GM18502 (cell line): ENCODE results near the gene MED29.

ENCODE experiments used
- ATAC-seq: cut with Tn5 transposase; IDR thresholded peaks from one replicate; pipeline ENCODE4 v1.9.1; 2021; ENCODE audit warnings: mild to moderate bottlenecking; ENCODE audit not compliant: unreplicated experiment, poor library complexity

Gene MED29

DNA sequence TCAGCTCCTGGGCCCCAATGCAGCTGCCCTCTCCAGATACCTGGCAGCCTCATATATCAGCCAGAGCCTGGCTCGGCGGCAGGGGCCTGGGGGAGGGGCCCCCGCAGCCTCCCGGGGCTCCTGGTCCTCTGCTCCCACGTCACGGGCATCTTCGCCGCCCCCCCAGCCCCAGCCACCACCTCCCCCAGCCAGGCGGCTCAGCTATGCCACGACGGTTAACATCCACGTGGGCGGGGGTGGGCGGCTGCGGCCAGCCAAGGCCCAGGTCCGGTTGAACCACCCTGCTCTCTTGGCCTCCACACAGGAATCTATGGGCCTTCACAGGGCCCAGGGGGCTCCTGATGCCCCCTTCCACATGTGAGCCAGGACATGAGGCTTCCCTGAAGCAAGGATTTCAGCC lies 33.8 kb downstream of the MED29 start:
- ATAC-seq = no peak

DNA sequence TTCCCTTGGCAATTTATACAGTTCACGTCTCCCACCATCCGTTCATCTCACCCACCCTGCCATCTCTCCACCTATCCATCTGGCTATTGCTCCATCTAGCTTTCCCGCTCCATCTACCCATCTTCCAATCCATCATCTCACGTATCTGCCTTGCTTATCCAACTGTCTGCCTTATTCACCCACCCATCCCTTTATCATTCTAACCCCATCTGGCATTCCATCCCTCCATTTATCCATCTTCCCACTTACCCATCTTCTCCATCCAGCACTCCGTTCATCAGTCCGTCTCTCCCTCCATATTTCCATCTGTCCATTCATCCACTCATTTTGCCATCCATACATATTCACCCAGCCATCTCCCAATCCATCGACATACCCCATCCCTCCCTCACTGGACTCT lies 34.6 kb downstream of the MED29 start:
- ATAC-seq = no peak

DNA sequence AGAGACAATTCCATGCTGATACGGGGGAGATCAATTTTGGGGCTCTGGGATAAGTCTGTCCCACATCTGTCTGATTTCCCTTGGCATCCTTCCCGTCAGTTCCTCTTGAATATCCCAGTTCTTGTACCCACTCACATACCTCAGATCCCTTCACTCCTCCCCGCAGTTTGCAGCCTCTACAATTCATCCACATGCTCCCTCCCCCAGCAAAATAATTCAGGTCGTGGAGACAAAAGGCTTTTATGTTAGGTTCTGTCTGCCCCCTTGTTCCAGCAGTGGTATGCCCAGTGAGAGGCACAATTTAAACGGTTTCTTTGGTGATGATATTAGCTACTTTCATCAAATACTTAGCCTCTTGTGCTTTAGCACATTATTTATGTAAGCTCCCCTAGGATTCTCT lies 35.0 kb downstream of the MED29 start:
- ATAC-seq = no peak

DNA sequence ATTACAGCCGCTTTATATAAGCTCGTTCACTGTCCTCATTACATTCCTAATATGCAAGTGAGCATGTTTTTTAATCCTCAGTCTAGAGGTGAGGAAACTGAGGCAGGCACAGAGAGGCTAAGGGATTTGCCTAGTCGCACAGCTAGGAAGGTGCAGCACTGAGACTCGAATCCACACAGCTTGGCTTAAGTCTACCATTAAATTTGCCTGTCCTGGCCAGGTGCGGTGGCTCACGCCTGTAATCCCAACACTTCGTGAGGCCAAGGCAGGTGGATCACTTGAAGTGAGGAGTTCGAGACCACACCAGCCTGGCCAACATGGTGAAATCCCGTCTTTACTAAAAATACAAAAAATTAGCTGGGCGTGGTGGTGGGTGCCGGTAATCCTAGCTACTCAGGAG lies 36.5 kb downstream of the MED29 start:
- ATAC-seq = no peak

DNA sequence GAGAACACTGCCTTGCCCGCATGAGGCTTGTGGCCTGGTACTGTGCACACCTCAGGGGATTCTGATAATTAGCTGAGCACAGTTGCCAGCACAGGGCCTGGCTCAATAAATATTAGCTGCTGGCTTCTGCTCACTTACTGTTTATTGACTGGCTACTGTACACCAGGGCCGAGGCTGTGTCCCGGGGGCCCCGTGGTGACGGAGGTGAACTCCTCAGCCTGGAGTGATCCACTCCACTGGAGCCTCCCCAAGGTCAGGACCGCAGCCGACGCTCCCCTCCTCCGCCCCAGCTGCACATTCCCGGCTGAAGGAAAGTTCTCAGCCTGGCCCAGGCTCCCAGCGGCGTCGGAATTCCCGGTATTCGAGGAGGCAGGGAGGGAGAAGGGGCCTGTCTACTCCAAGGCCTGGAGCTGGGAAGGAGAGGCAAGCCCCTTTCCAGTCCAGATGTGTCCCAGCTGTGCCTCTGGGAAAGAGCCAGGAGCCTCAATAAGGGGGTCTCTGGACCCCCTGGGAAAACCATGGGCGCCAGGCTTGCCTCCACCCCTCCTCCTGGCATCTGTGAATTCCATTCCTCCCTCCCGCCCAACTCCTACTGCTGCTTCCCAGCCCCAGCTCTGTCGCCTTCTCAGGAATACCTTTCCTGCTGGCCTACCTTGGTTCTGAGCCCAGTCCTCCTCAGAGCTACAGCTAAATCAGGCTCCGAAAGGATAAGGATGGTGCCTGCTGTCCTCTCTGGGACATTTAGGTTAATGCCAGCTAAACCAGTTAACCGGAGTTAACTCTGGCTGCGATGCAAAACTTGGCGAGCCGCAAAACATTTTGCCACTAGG lies 37.3 kb downstream of the MED29 start:
- ATAC-seq = no peak

DNA sequence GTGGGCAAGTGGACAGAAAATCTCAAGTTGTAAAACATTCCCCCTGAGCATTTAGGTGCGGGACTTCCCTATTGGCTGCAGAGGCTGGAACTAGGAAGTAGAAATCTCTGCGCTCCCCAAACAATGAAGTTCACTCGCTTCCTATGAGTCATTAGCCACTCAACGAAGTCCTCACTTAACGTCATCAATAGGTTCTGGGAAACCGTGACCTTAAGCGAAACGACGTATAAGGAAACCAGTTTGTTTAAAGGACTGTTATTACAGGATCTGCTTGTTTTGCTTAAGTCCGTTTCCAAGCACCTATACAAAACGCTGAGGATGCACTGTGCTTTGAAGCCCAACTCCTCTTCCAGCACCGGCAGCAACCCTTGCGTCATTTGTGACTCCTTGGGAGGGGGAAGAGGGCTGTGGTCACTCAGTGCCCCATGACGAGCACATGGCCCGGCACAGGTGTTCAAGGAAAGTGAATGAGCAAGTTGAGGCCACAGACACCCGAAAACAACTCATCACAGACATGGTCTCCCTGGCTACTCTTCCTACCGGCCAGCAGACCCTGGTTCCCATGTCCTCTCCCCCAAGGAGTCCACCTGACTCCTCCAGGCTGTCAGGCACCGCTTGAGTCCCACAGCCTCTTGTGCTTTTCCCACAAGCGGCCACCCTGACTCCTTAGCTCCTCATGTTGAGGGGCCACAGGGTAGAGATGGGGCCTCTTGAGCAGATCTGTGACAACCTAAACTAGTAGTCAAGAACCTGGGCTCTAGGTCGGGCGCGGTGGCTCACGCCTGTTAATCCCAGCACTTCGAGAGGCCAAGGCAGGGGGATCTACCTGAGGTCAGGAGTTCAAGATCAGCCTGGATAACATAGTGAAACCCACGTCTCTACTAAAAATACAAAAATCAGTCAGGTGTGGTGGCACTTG lies 39.8 kb downstream of the MED29 start:
- no peak for ATAC-seq

DNA sequence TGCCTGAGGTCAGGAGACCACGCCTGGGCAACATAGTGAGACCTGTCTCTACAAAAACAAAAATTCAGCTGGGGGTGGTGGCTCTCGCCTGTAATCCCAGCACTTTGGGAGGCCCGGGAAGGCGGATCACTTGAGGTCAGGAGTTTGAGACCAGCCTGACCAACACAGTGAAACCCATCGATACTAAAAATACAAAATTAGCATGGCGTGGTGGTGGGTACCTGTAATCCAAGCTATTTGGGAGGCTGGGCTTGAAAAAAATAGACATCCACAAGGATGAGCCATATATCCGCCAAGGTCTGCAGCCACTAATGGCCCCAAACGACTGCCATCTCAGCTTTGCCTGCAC lies 41.5 kb downstream of the MED29 start:
- ATAC-seq = no peak

DNA sequence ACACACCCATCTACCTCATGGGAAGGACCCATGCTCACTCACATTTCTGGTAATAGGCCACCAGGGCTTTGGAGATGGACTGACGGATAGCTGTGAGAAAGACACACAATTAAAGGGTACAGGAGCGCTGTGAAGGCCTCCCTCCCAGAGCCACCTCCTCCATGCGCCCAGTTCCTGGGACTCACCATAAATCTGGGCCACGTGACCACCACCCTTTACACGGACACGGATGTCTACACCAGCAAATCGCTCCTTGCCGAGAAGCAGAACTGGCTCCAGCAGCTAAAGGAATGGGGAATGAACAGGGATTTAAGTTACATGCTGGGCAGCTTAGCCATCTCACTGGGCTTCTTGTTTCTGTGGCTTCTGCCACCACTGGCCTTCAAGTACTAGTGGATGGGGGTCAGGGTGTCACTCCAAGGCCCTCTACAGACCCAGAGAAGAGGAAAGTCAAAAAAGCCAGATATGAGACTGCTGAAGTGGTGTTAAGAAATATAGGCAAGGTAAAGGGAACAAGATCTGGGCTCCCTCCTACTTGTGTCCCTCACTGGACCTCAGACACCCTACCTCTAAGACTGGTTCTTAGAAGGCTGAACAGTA lies 42.4 kb downstream of the MED29 start:
- ATAC-seq = no peak

DNA sequence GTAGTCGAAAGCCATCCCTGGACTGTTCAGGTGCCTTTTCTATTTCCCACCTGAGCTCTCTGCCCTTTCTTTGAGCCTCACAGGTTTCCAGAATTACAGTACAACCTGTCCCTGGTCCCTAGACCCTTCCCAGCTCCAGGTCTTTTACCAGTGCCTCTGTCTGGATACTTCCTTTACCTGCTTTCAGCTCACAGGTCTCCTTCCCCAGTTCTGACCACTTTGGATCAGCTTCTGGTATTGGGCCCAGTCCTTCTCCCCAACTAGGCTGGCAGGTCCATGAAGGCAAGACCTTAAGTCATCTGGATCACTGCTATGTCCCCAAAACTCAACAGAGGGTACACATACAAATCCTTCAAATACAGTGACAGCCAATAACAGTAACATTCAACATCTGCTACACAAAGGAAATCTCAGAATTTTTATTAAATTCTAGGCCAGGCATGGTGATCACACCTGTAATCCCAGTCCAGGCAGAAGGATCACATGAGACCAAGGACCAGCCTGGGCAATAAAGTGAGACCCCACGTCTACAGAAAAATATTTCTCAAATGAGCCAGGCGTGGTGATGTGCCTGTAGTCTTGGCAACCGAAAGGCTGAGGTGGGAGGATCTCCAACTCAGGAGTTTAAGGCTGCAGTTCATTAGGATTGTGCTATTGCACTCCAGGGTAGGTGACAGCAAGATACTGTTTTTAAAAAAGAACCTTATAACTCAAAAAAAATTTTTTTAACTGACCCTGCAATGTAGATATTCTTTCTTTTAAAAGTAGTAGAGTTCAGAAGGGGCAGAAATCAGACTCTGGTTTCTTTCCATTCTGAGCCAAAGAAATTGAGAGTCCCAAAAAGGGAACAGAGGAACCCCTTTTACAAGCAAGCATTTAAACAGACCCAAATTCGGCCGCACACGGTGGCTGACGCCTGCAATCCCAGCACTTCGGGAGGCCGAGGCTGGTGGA lies 43.2 kb downstream of the MED29 start:
- ATAC-seq = no peak

DNA sequence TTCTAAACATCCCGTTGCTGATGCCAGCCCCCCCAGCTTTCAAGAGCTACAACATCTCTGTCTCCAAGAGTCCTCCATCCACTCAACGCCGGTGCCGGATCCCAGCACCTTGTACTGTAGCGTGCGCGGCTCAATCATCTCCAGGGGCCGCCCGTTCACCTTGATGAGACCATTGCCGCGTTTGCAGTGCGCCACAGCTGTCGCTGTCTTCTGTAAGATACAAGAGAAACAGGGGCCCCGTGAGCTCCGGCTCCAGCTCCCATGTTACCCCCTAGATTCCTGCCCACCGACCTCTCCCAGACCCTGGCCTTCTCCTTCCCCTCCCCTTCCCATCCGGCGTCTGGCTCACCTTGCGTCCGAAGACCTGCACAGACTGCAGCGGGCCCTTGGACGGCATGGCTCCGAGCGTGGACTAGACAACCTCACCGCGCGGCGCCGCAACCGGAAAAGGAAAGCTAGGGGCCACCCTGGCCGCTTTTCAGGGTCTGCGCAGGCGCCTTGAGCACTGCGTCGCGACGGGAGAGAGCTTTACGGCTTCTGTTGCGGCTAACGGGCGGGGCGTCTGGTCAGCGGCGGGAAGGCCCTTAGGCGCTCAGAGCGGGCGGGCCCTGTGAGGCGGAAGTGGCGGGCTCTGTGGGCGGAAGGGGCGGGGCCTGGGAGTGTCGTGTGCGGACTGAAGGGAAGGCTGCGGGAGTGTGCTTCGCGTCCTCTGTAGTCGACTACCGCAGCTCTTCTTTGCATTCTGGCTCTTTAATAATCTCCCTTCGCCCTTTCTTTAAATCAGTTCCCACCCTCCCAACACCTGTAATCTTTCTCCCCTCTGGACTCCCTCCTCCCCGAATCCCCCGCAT lies 44.5 kb downstream of the MED29 start, which contains the start of gene RPS16:
Gene RPS16, minus strand, starts transcription at position 451 of the 851 bp plus-strand sequence. Its CDS starts 54 bp downstream, at position 397.
- ATAC-seq = peak; percentile 71

DNA sequence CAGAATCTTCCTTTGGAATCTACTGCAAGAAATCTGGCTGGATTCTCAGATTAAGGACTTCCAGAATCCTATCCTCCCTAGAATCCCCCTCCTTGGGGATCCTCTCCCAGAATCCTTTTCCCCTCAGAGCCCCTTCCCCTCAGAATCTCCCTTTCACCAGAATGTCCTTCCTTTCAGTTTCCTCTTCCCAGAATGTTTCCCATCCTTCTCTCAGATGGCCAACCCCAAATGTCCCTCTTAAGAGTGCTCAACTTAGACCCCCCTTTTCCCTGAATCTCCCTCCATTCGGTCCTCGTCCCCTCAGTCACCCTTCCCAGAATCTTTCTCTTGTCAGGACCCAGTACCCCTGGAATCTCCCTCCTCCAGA lies 45.2 kb downstream of the MED29 start:
- ATAC-seq = no peak

DNA sequence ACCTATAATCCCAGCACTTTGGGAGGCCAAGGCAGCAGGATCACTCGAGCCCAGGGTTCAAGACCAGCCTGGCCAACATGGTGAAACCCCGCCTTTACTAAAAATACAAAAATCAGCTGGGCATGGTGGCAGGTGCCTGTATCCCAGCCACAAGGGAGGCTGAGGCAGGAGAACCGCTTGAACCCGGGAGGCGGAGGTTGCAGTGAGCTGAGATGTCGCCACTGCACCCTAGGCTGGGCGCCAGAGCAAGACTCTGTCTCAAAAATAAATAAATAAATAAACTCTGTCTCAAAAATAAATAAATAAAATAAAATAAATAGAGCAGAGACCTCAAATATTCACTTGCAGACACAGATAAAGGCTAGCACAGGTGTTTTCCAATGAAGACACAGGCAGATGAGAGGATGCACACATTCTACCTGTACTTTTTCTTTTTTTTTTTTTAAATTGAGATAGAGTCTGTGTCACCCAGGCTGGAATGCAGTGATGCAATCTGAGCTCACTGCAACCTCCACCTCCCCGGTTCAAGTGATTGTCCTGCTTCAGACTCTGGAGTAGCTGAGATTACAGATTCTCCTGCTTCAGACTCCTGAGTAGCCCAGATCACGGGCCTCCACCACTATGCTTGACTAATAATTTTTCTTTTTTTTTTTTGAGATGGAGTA lies 47.2 kb downstream of the MED29 start:
- no peak for ATAC-seq

DNA sequence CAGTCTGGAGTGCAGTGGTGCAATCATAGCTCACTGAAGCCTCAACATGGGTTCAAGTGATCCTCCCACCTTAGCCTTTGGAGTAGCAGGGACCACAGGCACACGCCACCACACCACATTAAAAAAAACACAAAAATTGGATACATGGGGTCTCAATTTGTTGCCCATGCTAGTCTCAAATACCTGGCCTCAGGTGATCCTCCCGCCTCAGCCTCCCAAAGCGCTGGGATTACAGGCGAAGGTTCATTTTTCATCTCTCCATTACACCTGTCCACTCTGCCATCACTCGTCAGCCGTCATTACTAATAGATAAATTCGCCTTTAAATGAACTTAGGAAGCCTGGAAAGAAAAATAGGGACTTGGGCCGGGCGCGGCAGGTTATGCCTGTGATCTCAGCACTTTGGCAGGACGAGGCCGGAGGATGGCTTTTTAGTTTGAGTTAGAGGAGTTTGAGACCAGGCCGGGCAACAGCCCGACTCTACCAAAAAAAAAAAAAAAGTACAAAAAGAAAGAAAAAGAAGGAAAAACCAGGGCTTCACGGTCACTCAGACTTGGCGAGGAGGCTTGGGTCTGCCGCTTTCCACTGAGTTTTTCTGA lies 53.5 kb downstream of the MED29 start:
- ATAC-seq = no peak

DNA sequence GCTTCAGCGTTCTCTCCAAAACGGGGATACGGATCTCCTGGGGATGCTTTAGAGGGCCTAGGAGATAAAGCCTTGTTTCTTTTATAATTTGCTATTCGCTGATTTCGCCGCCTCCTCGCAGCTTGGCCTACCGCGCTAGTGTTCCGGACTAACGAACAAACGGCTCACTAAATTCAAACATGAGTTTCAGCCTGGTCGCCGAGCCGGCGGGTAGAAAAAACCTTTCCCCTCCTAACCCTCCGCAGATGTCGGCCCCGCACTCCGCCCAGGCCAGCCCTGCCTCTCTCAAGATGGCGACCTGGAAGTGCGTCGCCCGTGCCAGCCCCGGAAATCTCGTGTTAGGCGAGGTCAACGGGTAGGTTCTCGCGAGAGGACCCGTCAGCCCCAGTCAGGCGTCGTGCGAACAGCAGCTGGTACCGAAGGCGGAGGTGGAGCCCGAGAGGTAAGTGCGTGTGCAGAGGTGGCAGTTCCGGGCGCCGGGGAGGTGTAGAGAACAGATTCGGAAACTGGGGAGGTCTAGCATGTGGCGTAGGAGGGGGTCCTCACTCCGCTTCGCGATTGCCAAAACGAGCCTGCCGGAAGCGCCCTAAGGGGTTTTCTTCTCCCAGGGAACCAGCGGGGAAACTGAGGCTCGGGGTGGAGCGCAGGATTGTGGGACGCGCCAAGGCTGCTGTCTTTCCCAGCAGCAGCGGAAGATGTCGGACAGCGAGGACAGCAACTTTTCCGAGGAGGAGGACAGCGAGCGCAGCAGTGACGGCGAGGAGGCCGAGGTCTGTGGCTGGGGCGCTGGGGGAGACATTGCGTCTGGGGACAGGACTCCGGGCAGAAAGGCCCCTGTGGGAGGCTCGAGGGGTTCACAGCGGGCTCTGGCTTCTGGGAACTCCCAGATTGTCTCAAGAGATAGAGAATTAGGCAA lies 54.3 kb downstream of the MED29 start, which contains the start of gene SUPT5H:
Gene SUPT5H, plus strand, starts transcription at position 387 of the 916 bp plus-strand sequence. Its CDS starts 309 bp downstream, at position 696.
- peak; percentile 89 for ATAC-seq

DNA sequence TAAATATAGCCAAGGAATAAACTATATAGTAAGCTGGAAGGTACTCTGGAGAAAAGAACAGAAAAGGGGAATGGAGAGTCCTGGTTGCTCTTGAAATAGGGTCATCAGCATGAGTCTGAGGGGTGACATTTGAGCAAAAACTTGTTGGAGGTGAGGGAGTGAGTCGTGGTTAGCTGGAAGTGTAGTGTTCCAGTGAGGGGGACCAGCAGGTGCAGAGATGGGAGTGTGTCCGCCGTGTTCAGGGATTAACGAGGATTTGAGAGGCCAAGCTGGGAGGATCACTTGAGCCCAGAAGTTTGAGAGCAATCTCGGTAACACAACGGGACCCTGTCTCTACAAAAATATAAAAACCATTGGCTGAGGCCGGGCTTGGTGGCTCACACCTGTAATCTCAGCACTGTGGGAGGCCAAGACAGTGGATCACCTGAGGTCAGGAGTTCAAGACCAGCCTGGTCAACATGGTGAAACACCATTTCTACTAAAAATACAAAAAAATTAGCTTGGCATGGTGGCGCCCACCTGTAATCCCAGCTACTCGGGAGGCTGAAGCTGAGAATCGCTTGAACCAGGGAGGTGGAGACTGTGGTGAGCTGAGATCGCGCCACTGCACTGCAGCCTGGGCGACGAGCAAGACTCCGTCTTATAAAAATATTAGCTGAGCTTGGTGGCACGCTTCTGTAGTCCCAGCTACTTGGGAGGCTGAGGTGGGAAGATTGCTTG lies 55.3 kb downstream of the MED29 start:
- no peak for ATAC-seq

DNA sequence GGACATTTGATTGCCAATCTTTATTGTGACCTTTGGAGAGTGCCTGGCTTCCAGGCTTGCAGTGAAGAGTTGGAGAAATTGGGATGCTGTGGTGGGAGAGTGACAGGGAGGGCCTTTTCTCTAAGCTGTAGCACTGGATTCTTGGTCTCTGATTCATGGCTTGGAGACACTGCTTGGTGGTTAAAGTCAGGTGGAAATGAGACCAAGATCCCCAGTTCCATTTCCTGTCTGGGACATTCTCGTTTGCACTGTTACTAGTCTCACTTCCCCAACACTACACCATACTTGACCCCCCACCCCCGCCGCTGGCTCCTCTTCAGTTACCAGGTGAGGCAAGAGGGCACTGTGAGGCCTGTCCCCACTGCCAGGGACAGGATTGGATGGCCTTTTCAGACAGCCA lies 57.1 kb downstream of the MED29 start:
- no peak for ATAC-seq
